Calu3 (cell line): ENCODE results near the gene UBR3. TPM values are rescaled to one million over a fixed set of nuclear protein-coding genes. Genes with fewer than 3 reads are reported as not detected.

Experiments
- BruUV-seq: library from RNA; stranded (reverse); fragments of 400-500 nt; replicated peaks from 2 replicates; lab custom pipeline; 2021; lab: Mats Ljungman, UMichigan
- CTCF ChIA-PET: fragments of 300-600 bp; sonication (Branson Sonifier 250); formaldehyde crosslinking; loops from one replicate; lab custom pipeline; 2022; ENCODE audit warnings: antibody characterized with exemption; lab: Charles Lee
- DNase-seq: peaks from one replicate; pipeline ENCODE4 v3.0.0; 2022
- H3K27ac Mint-ChIP-seq: one replicate; pipeline ENCODE4 v1.8.0; 2022; ENCODE audit warnings: mixed read lengths; ENCODE audit not compliant: unreplicated experiment
- H3K27me3 Mint-ChIP-seq: one replicate; pipeline ENCODE4 v1.8.0; 2022; ENCODE audit warnings: mixed read lengths; ENCODE audit not compliant: unreplicated experiment
- H3K36me3 Mint-ChIP-seq: one replicate; pipeline ENCODE4 v1.8.0; 2022; ENCODE audit warnings: mild to moderate bottlenecking, moderate library complexity, mixed read lengths; ENCODE audit not compliant: insufficient read depth, unreplicated experiment
- H3K4me1 Mint-ChIP-seq: one replicate; pipeline ENCODE4 v1.8.0; 2022; ENCODE audit warnings: mild to moderate bottlenecking, low read depth, mixed read lengths; ENCODE audit not compliant: unreplicated experiment
- H3K4me3 Mint-ChIP-seq: one replicate; pipeline ENCODE4 v1.8.0; 2022; ENCODE audit warnings: mild to moderate bottlenecking, low read depth, moderate library complexity, mixed read lengths; ENCODE audit not compliant: unreplicated experiment
- H3K9me3 Mint-ChIP-seq: one replicate; pipeline ENCODE4 v1.8.0; 2022; ENCODE audit warnings: low read depth, mixed read lengths; ENCODE audit not compliant: unreplicated experiment
- CTCF ChIP-seq: fragments of 200-600 bp; IDR thresholded peaks from one replicate; pipeline ENCODE4 v1.8.0; 2022; ENCODE audit warnings: antibody characterized with exemption; ENCODE audit not compliant: unreplicated experiment
- intact Hi-C: fragments of 100-400 bp; cut with micrococcal nuclease; formaldehyde crosslinking; loops from one replicate; pipeline ENCODE4 v1.10.0; 2022; ENCODE audit not compliant: unreplicated experiment
- total RNA-seq: library from RNA; stranded (reverse); gene quantifications from 2 replicates; pipeline ENCODE4 v1.2.3, GENCODE V29; 2022

The UBR3 gene
- total RNA-seq, 1 experiment from 2014 or later, result 33.1 TPM

- Mint-ChIP-seq H3K27me3 (no peaks in the 10 kb centered on the region), H3K9me3 (no peaks in the 10 kb centered on the region), H3K36me3 (no peaks in the 10 kb centered on the region), H3K27ac (no peak overlapping the region), H3K4me1 (no peaks in the 10 kb centered on the region), H3K4me3 (no peak overlapping the region)
- DNase-seq, result no peak
- TF ChIP-seq CTCF, result no peak
- CTCF ChIA-PET, result no interaction called here
- intact Hi-C loops, result no loop called here
- BruUV-seq, result no TSS peak
Observed at GRCh38 chr2:170034596-170034995, 207.3 kb downstream of the UBR3 start.

GRCh38 chr2:170038734-170039133 is 211.5 kb downstream of the UBR3 start:
- CTCF ChIA-PET, result no interaction called here

GRCh38 chr2:170039401-170040172 is 212.3 kb downstream of the UBR3 start:
- Mint-ChIP-seq H3K27me3 (no peaks in the 10 kb centered on the region), H3K27ac (no peak overlapping the region), H3K36me3 (no peaks in the 10 kb centered on the region), H3K4me3 (no peak overlapping the region), H3K9me3 (no peaks in the 10 kb centered on the region), H3K4me1 (no peaks in the 10 kb centered on the region)
- no TSS peak for BruUV-seq
- CTCF ChIA-PET, result no interaction called here
- intact Hi-C loops, result no loop called here
- no peak for TF ChIP-seq CTCF
- DNase-seq, result no peak

More at GRCh38 chr2:170038734-170039133, 211.5 kb downstream of the UBR3 start:
- no peak for TF ChIP-seq CTCF
- Mint-ChIP-seq H3K9me3 (no peaks in the 10 kb centered on the region), H3K36me3 (no peaks in the 10 kb centered on the region), H3K27me3 (no peaks in the 10 kb centered on the region), H3K4me3 (no peak overlapping the region), H3K4me1 (no peaks in the 10 kb centered on the region), H3K27ac (no peak overlapping the region)
- no TSS peak for BruUV-seq
- intact Hi-C loops, result no loop called here
- no peak for DNase-seq

- CTCF ChIA-PET, result no interaction called here
- H3K27me3 Mint-ChIP-seq, result no peaks in the 10 kb centered on the region
- H3K27ac Mint-ChIP-seq, result no peak overlapping the region
- no peak for DNase-seq
- no peak for TF ChIP-seq CTCF
- H3K4me1 Mint-ChIP-seq, result no peaks in the 10 kb centered on the region
- H3K36me3 Mint-ChIP-seq, result no peaks in the 10 kb centered on the region
- no peak overlapping the region for H3K4me3 Mint-ChIP-seq
- intact Hi-C loops, result no loop called here
- no peaks in the 10 kb centered on the region for H3K9me3 Mint-ChIP-seq
- no TSS peak for BruUV-seq
Observed at GRCh38 chr2:170044751-170045478, 217.7 kb downstream of the UBR3 start.
